ENCODE data around the gene MPDZ.

DNA sequence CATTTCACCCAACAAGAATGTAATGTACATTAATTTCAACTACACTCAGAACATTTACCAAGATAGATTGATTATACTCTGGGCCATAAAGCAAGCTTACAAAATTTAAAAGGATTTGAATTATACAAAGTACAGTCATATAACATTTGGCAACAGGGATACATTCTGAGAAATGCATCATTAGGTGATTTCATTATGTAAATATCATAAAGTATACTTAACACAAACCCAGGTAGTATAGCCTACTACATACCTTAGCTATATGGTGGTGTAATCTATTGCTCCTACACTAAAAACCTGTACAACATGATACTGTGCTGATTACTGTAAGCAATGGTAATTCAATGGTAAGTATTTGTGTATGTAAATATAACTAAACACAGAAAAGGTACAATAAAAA lies 202.9 kb downstream of the MPDZ start:
- TF ChIP-seq YY1 (IDR thresholded peaks at IDR 0.05; ENCODE audit: insufficient read depth, insufficient read length): no peak
- TF ChIP-seq SUZ12 (IDR thresholded peaks at IDR 0.05; ENCODE audit: extremely low read depth, insufficient read depth, insufficient read length): no peak

Data from NT2/D1 (cell line).